BE2C (cell line): Measurements from ENCODE around the gene LRRN4.
A peak's percentile ranks its signal among the peaks of the same experiment; 100 is the strongest.

ENCODE experiments used
- DNase-seq: peaks from one replicate; pipeline ENCODE4 v3.0.0-alpha.2; 2020
- H3K27me3 ChIP-seq: fragments of 250-450 bp; sonication (Bioruptor Pico); 2 replicates; pipeline ENCODE4 v1.5.1; 2020; ENCODE audit warnings: mild to moderate bottlenecking
- H3K36me3 ChIP-seq: fragments of 250-450 bp; sonication (Bioruptor Pico); 2 replicates; pipeline ENCODE4 v1.5.1; 2020; ENCODE audit warnings: mild to moderate bottlenecking
- H3K4me1 ChIP-seq: fragments of 250-450 bp; sonication (Bioruptor Pico); 2 replicates; pipeline ENCODE4 v1.5.1; 2020
- H3K4me3 ChIP-seq: 2 replicates; pipeline ENCODE4 v1.5.1; 2011; ENCODE audit warnings: low read depth, low read length
- H3K9me3 ChIP-seq: fragments of 250-450 bp; sonication (Bioruptor Pico); 2 replicates; pipeline ENCODE4 v1.5.1; 2020
- CTCF ChIP-seq: IDR thresholded peaks from 2 replicates; pipeline ENCODE4 v1.5.1; 2012; ENCODE audit warnings: mild to moderate bottlenecking, low read depth, low read length

The LRRN4 gene

DNA sequence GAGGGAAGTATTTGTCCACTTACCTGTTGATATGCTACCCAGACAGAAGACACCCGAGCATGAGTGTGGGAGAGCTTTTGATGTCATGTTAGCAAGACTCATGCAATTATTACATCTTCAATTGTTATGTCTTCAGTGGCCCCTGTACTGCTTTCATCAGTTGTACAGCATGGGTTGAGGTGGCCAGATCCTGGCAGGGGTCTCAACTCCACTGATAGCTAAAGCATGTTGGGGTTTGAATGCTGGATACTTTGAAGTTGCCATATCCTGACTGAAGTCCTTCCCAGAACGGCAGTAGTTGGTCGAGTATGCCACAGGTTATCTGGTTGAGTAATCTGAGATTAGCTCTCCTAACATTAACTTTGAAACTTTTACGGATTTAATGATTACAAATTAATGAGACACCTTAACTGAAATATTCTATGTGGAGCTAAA, 46.7 kb downstream of the LRRN4 start:
- DNase-seq = no peak
- no peaks in the 10 kb centered on the region for H3K27me3 ChIP-seq
- no peak for TF ChIP-seq CTCF
- H3K36me3 ChIP-seq = peaks cover 25% of the 10 kb centered on the region
- H3K4me3 ChIP-seq = peak overlapping the region; percentile 90
- no peaks in the 10 kb centered on the region; the same call in 1 of the 2 replicates for H3K4me1 ChIP-seq
- H3K9me3 ChIP-seq = no peaks in the 10 kb centered on the region

DNA sequence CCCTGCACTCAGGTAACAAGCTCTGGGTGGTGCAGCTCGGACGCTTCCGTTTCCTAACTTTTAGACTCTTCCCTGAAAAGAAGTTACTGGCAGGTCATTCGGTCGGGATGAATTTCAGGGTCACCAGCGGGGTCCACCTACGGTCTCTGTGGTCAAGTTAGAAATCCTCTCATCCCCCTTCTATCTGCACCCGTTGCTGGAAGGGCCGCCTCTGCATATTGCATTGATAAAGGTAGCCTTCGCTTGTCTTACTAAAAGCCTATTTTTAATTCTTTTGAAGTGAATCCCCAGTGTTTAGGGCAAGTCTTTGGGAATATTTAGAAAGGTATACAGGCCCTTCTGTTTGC, 47.3 kb downstream of the LRRN4 start:
- no peak for TF ChIP-seq CTCF
- H3K4me3 ChIP-seq = peak overlapping the region; percentile 90
- no peak for DNase-seq
- H3K27me3 ChIP-seq = no peaks in the 10 kb centered on the region
- peaks cover 21% of the 10 kb centered on the region for H3K36me3 ChIP-seq
- H3K9me3 ChIP-seq = no peaks in the 10 kb centered on the region
- H3K4me1 ChIP-seq = no peaks in the 10 kb centered on the region; the same call in 1 of the 2 replicates

- no peak overlapping the region for H3K4me3 ChIP-seq
- H3K9me3 ChIP-seq = no peaks in the 10 kb centered on the region
- no peak for TF ChIP-seq CTCF
These were observed 53.0 kb downstream of the LRRN4 start for GRCh38 chr20:6000871-6001270.

GRCh38 chr20:5999783-6000182, 54.1 kb downstream of the LRRN4 start:
- Histone ChIP-seq H3K4me1 (no peaks in the 10 kb centered on the region), H3K4me3 (no peak overlapping the region), H3K27me3 (no peaks in the 10 kb centered on the region), H3K9me3 (no peaks in the 10 kb centered on the region), H3K36me3 (peaks cover 17% of the 10 kb centered on the region)
- no peak for TF ChIP-seq CTCF
- DNase-seq = no peak

More at GRCh38 chr20:6000871-6001270, 53.0 kb downstream of the LRRN4 start:
- H3K4me1 ChIP-seq = no peaks in the 10 kb centered on the region
- no peak for DNase-seq
- H3K27me3 ChIP-seq = no peaks in the 10 kb centered on the region
- H3K36me3 ChIP-seq = peaks cover 6% of the 10 kb centered on the region

- Histone ChIP-seq H3K36me3 (peaks cover 37% of the 10 kb centered on the region), H3K9me3 (no peaks in the 10 kb centered on the region), H3K27me3 (no peaks in the 10 kb centered on the region), H3K4me1 (peaks cover 3% of the 10 kb centered on the region; the same call in 1 of the 2 replicates), H3K4me3 (no peak overlapping the region)
- DNase-seq = no peak
- no peak for TF ChIP-seq CTCF
These were observed 57.1 kb downstream of the LRRN4 start for GRCh38 chr20:5996765-5997164.

DNA sequence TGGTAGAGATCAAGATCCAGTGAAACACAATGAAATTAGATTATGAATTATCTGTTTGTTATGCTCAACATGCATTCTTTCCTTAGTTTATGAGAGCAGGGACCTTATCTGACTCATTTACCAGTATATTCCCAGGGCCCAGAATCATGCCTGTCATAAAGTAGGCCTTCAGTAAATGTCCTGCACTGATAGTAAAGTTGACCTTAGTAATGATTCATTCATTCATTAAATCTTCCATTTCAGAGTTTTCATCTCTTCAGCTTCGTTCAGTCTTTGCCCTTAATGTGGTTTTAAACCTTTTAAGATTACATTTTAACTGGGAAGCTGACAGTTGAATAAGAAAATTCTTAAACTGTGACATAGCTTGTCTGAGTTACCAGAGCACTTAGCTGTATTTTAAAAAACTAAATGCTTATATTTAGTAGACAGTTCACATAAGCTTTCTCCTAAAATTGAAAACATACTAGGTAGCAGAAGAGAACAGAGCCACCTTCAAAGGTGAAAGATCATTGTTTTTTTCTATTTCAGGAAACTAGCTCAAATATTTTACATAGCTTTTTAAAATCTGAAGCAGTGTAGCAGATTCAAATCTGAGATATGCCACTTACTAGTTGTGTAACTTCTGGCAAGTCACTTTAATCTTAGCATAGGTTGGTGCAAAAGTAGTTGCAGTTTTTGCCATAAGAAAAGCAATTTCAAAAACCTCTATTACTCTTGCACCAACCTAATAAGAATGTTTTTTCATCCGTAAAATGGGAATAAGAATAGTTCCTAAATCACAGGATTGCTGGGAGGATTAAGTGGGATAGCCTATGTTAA, 62.0 kb downstream of the LRRN4 start:
- Histone ChIP-seq H3K4me3 (no peak overlapping the region), H3K4me1 (peaks cover 8% of the 10 kb centered on the region; the same call in 1 of the 2 replicates), H3K27me3 (no peaks in the 10 kb centered on the region), H3K36me3 (peaks cover 64% of the 10 kb centered on the region), H3K9me3 (no peaks in the 10 kb centered on the region)
- no peak for TF ChIP-seq CTCF
- no peak for DNase-seq
